ENCODE data around the gene STK24.

DNA sequence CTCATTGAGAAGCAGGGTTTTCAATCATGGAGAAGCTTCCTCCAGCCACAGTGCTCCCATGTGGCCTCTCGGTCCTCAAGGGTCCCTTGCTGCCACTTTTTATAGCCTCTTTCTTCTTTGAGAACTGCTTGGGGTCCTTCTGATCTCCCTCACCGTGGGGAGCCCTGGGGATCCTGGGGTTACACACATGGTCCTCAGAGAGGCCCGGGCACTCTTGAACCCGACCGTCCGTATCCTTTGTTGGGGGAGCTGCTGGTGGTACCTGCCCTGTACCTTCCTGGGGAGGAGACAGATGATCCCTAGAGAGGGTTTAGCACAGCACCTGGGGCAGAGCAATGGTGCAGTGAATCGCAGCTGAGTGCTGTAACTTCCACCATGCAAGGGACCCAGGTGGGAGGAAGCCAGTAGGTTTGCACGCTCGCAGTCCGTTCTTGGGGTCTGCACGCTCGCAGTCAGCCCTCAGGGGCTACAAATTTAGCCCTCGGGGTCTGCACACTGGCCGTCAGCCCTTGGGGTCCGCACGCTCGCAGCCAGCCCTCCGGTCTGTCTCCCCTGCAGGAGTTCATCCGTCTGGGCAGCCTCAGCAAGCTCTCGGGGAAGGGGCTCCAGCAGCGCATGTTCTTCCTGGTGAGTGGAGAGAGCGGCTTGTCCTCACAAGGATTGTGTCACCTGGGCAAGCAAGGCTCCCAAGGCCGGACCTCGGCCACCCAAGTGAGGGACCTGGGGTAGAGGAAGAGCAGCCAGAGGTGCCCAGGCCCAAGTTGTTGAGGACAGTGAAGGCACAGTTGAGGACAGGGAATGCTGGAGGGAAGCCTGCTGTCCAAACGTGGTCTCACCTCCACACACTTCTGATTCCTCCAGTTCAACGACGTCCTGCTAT lies 138.4 kb downstream of the STK24 start:
- no peak for TF ChIP-seq CTCF (IDR thresholded peaks at IDR 0.05)
- no peak for TF ChIP-seq POLR2AphosphoS5 (IDR thresholded peaks at IDR 0.05; ENCODE audit: low read depth, low read length)
- TF ChIP-seq RFX5 (IDR thresholded peaks at IDR 0.05; ENCODE audit: low read length) = no peak
- TF ChIP-seq GABPA (IDR thresholded peaks at IDR 0.05; ENCODE audit: low read depth) = no peak
- no peak for TF ChIP-seq TAF1 (IDR thresholded peaks at IDR 0.05; ENCODE audit: borderline replicate concordance, low read depth, low read length)
- TF ChIP-seq REST (IDR thresholded peaks at IDR 0.05; ENCODE audit: low read depth, low read length) = no peak
- TF ChIP-seq, protein P1, sequence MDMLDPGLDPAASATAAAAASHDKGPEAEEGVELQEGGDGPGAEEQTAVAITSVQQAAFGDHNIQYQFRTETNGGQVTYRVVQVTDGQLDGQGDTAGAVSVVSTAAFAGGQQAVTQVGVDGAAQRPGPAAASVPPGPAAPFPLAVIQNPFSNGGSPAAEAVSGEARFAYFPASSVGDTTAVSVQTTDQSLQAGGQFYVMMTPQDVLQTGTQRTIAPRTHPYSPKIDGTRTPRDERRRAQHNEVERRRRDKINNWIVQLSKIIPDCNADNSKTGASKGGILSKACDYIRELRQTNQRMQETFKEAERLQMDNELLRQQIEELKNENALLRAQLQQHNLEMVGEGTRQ (IDR thresholded peaks at IDR 0.05; ENCODE audit: borderline replicate concordance, low read depth, low read length) = no peak
- no peak for TF ChIP-seq EZH2phosphoT487 (IDR thresholded peaks at IDR 0.05; ENCODE audit: borderline replicate concordance, low read depth)
- TF ChIP-seq JUND (IDR thresholded peaks at IDR 0.05) = no peak
- TF ChIP-seq YY1 (IDR thresholded peaks at IDR 0.05; ENCODE audit: low read depth) = no peak
- no peak for TF ChIP-seq NFIC (IDR thresholded peaks at IDR 0.05; ENCODE audit: borderline replicate concordance)
- no peak for TF ChIP-seq FOXJ3 (CRISPR knock-in tag; IDR thresholded peaks at IDR 0.05)
